Hematopoietic multipotent progenitor cell treated with erythropoietin and hydrocortisone succinate and interleukin-3 and kit ligand, for 15 days (in vitro differentiated cells): ENCODE measurements around the gene LSAMP.

Experiments
- DNase-seq: peaks from one replicate; pipeline ENCODE4 v3.0.0-alpha.2; 2015; ENCODE audit warnings: low spot score

The LSAMP gene

DNA sequence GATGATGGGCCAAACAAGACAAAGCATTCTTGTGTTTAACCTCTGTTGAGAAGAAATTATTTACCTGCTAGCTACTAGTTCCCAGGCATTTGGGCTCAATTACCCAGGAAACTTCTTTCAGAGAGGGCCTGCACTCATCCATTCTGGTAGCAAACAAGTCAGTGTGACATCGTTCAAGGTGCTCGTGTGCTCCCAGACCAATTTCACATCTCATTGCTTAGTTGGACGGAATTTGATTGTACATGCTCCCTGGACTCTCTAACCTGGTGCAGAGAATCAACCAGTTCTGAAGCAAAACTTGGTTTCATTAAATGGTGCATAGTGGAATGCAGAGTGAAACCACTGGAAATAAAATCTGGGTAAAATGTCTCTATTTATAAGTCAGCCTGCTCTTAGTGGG, 392.7 kb downstream of the LSAMP start:
- DNase-seq: no peak

DNA sequence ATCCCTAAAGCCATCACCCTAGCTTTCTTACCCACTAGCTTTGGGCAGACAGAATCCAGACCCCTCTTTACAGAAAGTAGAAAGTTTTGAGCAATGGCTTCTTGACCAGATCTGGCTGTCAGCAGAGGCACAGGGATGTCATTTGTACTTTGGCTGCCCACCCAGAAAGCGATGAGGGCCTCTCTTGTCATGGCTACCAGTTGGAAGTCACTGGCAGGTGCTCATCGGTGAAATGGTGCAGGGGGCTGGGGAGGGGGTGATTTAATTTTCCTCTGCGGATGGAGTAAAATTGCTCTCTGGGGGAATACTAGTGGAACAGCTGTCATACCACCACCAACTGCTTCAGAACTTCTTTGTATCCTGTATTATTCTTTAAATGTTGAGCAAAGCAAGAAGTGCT, 393.7 kb downstream of the LSAMP start:
- DNase-seq: no peak

DNA sequence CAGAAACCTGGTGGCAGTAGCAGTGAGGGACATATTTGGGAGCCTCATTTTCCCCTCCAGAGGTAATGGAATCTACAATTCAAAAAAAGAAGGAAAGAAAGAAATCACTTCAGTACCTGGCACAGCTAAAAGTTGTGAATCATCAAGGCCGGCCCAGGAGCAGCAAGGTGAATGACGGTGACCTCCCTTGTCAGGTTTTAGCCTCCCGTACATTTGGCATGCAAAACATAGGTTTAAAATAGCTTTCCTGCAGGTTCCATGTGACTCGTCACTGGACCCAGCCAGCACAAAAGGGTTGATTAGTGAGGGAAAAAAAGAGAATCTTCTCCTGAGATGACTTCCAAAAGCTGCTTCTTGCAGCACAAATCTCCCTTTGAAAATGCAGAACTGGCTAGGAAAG, 394.2 kb downstream of the LSAMP start:
- DNase-seq: no peak

DNA sequence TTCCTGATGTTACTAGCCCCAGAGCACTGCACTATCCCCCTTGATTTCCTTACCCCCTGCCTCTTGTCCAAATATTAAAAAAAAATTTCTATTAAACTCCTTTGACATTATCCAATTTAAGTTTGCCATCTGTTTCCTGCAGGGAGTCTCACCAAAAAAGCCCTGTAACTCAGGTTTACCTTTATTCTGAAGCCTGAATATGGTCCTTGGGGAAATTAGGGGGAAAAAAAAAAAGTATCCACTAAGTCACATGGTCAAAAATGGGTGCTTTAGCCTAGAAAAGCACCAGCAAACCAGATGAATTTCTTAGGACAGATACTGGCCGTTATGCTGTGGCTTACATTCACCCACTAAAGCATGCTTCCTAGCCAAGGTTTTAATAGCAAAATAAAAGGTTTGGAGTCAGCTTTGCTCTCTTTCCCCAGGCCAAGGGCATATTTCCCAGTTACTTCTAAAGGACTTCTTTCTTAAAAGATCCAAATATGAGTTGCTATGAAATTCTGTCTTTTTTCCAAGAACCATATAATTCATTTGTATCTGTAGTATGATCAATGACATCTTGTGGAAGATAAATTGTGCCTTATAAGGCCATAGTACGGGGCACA, 394.9 kb downstream of the LSAMP start:
- no peak for DNase-seq

DNA sequence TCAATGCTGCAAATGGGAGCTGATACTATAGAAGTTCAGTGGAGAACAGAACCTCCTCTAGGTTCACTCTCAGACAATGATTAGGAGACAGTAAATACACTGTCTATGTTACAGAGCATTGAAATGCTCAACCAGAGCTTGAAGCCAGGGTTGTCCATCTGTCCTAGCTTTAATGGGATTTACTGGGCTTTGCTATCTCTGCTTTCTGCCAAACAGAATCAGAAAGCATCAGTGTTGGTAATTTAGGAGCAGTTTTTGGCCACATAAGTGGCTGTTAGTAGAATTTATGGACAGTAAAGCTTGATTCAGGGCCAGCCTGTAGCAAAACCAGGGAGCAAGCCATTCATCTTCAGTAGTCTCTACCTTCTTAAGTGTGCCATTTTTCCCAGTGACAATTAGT, 396.3 kb downstream of the LSAMP start:
- DNase-seq: no peak

DNA sequence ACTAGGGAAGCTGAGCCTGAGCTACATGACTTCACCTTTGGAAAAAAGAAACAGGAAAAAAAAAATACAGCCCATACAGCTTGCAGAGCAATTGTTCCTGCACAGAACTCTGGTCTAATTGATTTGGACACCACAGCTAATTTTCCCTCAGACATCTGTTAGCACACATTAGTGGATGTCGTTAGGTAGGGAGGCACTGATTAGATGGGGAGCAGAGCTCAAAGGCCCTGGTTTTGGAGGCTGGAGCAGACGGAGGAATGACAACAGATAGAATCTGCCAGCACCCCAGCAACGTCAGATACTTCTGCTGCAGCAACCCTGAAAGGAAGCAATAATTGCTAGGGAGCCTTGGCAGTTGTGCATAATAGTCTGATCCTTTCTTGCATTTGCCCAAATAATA, 398.9 kb downstream of the LSAMP start:
- no peak for DNase-seq

DNA sequence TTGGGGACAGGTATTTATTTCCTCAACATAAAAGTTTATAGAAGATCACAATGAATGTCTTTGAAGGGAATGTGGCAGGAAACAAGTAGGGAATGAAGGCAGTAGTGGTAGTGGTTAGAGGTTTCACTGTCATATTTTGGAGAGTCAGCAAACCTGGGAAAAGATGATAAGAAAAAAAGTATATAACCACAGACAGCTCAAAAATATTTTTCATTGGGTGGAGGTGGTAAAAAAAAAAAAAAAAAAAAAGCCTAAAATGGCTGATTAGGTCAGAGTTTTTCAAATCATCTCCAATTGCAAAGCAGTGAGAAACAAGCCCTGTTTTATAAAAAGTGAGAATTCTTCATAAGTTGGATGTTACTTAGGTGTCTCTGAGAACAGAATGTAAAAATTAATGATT, 400.0 kb downstream of the LSAMP start:
- peak; percentile 3 for DNase-seq

DNA sequence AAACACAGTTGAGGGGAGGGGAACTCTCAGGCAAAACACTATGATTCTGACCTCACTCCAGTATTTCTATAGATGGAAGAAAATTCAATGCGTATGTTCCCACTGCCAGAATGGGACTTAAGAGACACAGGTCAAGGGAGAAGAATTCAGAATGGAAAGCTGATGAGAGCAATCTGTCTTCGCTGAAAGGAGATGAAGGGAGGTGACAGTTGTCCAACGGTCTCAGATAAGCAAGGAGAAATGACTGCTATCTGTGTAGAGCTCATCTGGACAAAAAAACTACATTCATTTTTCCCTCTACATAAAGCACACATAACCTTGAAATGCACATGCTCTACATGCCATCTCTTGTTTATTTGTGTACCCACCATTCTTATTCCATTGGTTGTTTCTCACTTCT, 405.1 kb downstream of the LSAMP start:
- no peak for DNase-seq

DNA sequence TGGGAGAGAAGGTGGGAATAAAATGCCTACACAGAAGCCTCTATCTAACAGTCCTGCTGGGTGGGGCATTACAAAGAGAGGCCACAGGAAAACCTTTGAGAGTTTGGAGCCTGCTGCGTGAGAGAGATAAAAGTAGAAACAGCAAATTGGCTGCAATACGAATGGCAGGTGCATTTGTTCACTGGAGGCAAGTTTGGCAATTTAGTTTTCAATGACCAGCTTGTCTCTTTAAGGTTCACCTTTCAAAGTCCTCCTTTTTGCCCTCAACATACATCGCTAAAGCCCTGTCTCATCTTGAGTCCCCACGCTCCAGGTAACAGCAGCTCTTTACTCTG, 405.7 kb downstream of the LSAMP start:
- DNase-seq: peak; percentile 16

DNA sequence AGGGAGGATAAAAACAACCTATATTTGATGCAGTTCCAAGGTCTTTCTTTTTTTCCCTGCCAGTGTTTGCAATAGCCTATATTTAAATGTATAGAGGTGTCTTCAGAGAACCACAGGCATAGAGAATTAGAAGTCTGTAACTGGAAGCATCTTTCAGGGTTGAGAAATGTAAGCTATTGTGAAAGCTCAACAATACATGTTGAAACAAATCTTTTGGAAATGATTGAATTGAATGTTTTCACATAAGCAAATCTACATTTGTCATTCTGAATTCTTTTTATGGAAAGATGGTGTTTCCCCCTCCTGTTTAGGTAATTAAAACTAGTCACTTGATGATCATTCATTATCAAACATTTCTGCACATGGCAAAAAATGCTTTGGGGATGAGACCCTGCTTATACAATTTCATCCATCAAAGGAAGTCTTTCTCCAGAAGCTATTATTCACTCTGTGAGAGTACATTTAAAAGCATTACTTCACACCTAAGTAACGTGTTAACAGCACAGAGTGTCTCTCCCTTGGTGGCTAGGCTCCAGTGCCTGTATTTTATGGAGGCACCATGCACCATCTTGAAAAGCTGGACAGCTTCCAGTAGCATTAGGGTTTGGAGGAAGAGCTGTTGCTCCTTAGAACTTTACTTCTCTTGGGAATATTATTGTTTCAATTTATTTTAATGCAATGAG, 406.2 kb downstream of the LSAMP start:
- DNase-seq: no peak

DNA sequence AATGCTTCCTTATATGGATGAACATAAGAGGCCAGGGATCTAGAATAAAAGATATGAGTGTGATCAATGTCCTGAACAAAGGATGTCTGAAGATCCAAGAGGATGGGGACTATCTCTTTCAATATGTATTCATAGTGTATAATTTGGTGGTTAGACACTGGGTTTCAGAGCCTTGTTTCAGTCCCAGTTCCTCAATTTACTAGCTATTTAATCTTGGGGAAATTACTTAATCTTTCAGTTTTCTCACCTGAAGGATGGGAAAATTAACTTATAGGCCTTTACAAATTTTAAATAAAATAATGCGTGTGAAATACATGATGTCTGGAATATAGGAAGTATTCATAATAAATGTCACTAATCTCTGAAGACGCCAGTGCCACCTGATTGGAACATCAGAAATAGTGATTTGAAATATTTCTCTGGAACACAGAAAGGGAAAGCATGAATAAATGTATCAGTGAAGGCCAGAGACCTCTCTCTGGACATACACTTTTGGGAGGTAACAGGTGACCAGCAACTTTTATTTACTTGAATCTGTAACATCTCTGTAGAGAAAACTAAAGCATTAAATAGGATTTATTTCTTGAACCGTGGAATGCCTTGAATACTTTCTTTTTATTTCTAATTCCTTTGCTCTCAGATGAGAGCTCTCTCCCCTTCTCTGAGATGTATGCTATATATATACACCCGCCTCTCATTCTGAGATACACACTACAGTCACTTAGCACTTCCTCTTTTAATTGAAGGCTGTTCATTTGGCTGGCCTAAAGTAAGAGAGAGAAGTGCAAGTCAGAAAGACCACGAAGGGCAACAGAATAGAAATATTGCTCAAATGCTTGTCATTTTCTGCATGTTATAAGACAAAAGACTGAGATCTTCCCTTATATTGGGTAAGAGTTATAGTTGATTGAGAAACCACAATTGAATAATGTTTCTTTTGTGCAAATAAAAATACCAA, 407.1 kb downstream of the LSAMP start:
- DNase-seq: no peak

DNA sequence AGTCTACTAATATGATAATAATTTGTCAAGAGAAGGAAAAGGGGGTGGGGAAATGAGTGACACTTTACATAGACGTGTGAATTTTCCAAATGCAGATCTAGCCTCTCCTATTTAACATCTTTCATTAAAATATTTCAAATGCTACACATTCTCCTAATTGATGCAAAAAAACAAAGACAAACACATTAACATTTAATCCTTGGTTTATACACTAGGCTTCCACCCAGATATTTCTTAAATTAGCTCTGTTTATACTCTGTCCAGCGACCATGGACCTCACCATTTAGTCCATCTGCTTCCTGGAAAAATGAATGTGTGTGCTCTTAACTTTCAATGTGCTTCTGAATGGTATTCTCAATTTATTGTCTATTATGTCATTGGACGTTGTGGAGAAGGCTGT, 409.9 kb downstream of the LSAMP start:
- DNase-seq: no peak

DNA sequence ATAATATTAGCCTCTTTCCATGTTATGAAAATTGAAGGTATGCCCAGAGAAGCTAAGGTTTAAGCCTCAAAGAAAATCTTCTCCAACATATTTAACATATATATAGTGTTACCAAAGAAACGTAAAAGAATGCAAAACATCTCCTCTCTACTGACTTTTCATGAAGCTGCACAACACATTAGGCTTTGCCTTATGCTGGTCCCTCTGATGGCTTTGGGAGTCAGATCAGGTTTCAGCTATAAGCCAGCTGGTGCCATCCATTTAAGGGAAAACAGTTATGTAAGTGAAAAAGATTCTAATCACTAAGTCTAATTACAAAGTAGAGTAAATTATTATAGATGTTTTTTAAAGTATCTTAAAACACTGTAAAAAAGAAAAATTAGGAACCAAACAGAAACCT, 410.5 kb downstream of the LSAMP start:
- DNase-seq: no peak

DNA sequence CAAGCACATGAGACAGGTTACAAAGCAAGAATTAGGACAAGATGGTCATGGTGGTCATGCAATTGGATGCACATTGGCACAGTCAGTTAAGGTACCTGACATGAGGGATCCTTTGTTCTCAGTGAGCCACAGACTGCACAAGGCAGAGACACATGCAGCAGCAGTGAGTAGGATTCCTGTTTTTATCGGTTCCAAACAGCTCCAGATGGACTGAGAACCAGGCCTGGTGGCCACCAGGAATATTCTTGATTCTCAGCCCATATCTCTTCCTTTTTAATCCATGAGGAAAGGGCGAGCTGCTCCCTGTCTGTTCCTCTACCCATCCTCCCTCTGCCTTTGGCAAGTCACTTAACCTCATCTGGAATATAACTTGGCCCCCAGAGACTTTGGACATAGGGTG, 411.2 kb downstream of the LSAMP start:
- no peak for DNase-seq

DNA sequence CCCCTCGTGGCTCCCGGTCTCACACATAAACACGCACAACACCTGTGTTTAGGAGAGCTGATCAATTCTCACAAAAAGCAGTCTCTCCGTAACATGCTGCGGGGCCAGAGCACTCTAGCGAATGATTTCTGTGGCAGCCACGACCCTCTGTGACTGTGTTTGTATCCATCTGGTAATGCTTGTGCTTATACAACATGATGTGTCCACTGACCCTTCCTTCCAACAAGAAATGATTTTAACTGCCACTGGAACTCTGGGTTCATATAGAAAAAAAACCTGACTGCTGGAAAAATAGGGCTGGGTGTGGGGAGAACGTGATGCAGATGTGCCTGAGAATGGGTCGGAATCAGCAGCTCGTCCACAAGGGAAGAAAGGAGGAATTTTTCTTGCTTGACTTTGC, 411.8 kb downstream of the LSAMP start:
- no peak for DNase-seq

DNA sequence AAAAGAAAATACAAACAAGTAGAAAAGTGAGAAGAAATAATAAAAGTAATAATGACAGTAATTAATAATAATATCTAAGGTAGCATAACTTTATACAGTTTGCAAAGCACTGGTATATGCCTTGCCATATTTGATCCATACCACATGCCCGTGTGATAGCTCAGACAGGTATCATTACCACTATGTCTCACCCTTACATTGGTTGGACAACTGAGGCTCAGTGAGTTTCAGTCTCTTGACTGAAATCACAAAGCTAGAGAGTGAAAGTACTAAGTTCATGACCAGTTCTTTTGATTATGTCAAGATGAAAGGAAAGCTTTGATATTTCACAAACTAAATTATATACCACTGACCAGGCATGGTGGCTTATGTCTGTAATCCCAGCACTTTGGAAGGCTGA, 413.1 kb downstream of the LSAMP start:
- no peak for DNase-seq

DNA sequence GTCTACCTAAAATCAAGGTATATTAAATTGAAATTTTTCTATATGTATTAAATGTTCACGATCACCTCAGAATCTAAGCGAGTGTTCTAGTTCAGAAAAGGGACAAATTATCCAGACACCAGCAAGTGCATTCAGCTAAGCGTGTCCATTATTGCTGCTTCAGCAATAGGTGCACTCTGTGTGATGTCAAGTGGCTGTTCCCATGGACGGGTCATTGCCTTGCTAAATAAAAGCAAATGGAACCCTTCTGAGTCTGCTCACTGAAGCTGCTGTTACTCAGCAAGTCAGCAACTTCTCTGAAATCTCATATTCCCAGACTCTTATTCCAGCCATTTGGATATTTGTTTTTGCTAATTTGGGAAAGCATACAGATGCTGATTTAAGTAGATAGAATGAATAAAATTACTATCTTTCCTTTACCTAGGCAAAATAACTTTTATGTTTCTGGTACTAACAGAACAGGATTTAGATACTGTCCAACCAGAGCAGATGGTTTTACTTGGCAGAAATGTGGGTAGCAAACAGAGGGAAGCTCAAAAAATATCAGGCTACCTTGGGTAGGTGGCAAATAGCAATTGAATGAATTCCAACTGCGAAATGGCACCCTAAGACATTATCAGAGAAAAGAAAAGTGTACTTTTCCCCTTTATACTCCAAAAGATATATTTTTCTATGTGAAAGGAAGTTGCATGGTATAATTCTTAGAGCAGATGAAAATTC, 415.0 kb downstream of the LSAMP start:
- DNase-seq: no peak

DNA sequence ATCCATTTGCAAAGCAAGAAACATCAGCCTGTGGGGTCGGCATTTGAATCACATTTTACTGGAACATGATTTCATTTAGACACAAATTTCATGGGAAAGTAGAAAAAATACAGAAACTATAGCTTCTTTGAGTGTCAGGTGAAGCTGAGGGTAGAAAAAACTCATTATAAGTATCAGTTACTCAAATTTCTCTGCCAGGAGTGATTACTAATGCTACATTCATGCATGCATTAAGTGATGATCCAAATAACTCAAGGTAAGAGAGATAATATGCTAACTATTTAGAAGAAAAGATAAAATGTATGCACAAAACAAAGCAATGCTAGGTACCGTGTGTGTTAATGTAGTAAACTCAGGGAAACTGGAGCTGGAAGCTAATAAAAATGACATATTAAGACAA, 416.0 kb downstream of the LSAMP start:
- DNase-seq: no peak

DNA sequence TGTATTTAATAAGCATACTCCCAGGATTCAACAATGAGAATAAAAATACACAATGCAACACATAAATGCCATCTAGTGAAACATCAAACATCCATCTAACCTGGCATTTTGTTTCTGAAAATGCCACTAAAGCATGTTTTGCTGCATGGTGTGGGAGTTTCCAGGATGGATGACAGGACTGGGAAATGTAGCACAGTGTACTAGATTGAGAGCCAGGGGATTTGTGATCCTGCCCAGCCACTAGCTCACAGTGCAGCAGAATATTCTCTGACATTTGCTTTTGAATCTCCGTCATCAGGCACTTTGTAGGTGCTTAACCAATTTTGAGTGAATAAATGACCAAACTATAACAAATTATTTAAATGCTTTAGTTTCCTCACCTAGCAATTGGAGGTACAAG, 417.1 kb downstream of the LSAMP start:
- no peak for DNase-seq

DNA sequence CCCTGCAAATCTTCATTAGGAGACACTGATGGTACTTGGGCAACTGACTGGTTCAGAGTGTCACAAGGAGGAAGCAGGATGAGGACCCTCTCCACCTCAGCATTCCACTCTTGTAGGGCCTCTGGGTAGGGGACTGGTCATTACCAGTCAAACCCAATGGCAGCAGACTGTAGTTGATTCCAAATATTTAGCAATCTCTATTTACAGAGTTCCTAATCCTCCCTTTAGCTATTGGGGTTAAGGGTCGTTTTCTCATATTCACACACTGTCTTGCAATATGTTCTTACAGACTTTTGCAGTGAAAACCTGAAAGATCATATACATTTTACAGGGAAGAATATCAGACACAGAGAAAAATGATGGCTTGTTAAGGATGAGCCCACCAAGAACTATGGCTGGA, 424.3 kb downstream of the LSAMP start:
- DNase-seq: no peak

DNA sequence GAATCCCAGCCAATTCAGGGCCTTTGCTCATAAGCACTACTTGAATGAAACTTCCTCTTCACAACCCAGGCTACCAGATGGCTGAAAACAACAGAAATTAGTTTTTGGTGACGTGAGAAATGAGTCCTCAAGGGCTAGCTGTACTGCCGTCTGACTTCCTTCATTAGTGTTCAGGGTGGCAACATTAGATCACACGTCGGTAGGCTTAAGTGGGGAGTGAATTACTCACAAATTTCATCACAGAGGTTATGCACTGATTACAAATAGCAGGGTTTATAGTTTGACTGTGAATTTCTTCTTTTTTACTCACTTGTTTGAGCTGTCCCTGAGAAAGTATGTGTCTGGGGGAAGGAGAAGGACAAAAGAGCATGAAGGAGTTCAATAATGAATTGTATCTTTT, 424.8 kb downstream of the LSAMP start:
- DNase-seq: no peak

DNA sequence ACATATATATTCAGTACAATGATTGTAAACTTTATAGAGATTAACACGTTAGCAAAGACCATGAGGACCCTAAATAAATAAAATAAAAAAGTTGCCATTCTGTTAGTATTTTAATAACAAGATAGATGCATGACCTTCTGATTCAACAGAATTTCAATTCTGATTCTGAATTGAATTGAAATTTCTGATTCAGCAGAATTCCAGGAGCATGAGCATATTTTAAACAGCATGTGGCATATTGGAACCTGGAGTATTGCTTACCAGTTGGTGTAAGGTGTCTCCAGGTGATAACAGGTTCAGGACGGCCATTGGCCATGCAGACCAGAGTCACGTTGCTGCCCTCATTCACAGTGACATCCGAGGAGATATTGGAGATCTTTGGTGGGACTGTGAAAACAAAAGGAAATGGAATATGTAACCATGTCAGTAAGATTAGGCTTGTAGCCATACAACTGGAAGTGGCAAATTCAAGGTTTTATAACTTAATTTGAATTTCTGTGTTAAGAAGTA, 426.0 kb downstream of the LSAMP start:
- DNase-seq: no peak
